Activated naive CD4-positive, alpha-beta T cell treated with anti-CD3 and anti-CD28 coated beads, Interleukin-2, amount 10 ng/mL, durations not matched to agents 7 days and 5 days (primary cell): ENCODE results near the gene WFDC6.

ENCODE experiments used
- CTCF ChIA-PET: fragments of 350-600 bp; sonication (Branson Sonifier 250); formaldehyde crosslinking; loops from one replicate; lab custom pipeline; 2021; ENCODE audit warnings: antibody characterized with exemption; lab: Charles Lee
- DNase-seq: peaks from one replicate; pipeline ENCODE4 v3.0.0-alpha.2; 2020
- H3K27ac Mint-ChIP-seq: one replicate; pipeline ENCODE4 v1.8.0; 2021; ENCODE audit warnings: mild to moderate bottlenecking, moderate library complexity, mixed read lengths
- H3K27me3 Mint-ChIP-seq: one replicate; pipeline ENCODE4 v1.8.0; 2021; ENCODE audit warnings: mild to moderate bottlenecking, mixed read lengths
- H3K36me3 Mint-ChIP-seq: one replicate; pipeline ENCODE4 v1.8.0; 2021; ENCODE audit warnings: mixed read lengths
- H3K4me1 Mint-ChIP-seq: one replicate; pipeline ENCODE4 v1.8.0; 2021; ENCODE audit warnings: mixed read lengths
- H3K4me3 Mint-ChIP-seq: one replicate; pipeline ENCODE4 v1.8.0; 2021; ENCODE audit warnings: mild to moderate bottlenecking, moderate library complexity, mixed read lengths
- H3K9me3 Mint-ChIP-seq: one replicate; pipeline ENCODE4 v1.8.0; 2021; ENCODE audit warnings: mixed read lengths

WFDC6 gene

GRCh38 chr20:45507011-45507820 lies 32.1 kb downstream of the WFDC6 start:
- DNase-seq, result no peak
- Mint-ChIP-seq H3K4me3 (no peak overlapping the region), H3K36me3 (no peaks in the 10 kb centered on the region), H3K27ac (no peak overlapping the region), H3K9me3 (no peaks in the 10 kb centered on the region), H3K4me1 (peaks cover 3% of the 10 kb centered on the region), H3K27me3 (peaks cover 27% of the 10 kb centered on the region)
- CTCF ChIA-PET, result no interaction called here

DNA sequence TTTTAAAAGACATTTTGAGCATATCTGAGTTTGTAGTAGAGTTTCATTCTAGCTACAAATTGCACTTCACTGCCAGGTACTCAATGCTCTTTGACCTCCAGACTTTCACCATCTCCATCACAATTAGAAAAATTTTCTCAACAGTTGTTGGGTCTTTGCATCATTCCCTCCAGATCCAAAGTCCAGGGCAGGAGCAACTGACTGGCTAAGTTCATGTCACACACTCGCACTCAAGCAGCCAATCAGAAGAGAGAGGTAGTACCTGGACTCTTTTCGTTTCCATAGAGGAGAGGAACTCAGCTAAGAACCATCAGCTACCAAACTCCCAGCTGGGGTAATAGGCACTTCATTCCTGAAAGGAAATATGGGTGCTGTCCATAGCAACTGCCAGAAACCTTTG lies 32.9 kb downstream of the WFDC6 start:
- Mint-ChIP-seq H3K4me3 (no peak overlapping the region), H3K36me3 (no peaks in the 10 kb centered on the region), H3K27me3 (peaks cover 29% of the 10 kb centered on the region), H3K27ac (no peak overlapping the region), H3K4me1 (peaks cover 3% of the 10 kb centered on the region), H3K9me3 (no peaks in the 10 kb centered on the region)
- CTCF ChIA-PET, result no interaction called here
- DNase-seq, result no peak

DNA sequence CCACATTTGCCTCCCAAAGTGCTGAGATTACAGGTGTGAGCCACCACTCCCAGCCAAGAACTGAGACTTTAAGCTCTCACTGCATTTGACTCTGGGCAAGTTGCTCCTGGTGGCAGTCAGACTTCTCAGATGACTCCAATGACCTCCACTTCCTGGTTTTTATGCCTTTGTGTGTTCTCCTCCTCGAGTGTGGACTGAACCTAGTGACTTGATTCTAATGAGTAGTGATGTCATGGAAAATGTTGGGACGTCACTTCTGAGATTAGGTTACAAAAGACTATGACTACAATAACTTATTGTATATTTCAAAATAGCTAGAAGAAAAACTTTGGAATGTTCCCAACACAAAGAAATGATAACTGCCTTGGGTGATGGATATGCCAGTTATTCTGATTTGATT lies 35.9 kb downstream of the WFDC6 start:
- Mint-ChIP-seq H3K4me1 (peaks cover 3% of the 10 kb centered on the region), H3K27me3 (peaks cover 38% of the 10 kb centered on the region), H3K27ac (no peak overlapping the region), H3K4me3 (no peak overlapping the region), H3K9me3 (no peaks in the 10 kb centered on the region), H3K36me3 (no peaks in the 10 kb centered on the region)
- CTCF ChIA-PET, result no interaction called here
- no peak for DNase-seq

GRCh38 chr20:45502561-45502960 lies 36.7 kb downstream of the WFDC6 start:
- Mint-ChIP-seq H3K27me3 (peaks cover 34% of the 10 kb centered on the region), H3K4me3 (no peak overlapping the region), H3K4me1 (peaks cover 3% of the 10 kb centered on the region), H3K36me3 (no peaks in the 10 kb centered on the region), H3K27ac (no peak overlapping the region), H3K9me3 (no peaks in the 10 kb centered on the region)
- no peak for DNase-seq
- CTCF ChIA-PET, result interaction anchor here (0.9 kb wide), 1 partner anchor 269 kb away, joined by 4 read pairs; no protein-coding TSS in a partner anchor

DNA sequence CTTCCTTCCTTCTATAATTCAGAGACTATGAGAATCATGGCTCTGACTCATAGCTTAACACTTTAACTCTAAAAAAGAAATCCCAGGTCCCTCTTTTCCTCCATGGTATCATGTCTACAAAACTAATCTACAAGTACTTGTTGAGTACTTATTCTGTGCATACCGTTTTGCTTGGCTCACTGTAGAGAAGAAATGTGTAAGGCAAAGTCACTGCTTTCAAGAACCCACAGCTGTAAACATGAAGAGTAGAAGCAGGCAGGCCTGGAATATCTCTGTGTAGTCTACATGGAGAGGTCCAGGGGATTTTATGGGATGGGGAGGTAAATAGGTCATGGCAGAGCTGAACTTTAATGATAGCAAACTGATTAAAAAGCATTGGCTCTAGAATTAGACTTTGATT lies 37.7 kb downstream of the WFDC6 start:
- Mint-ChIP-seq H3K27me3 (peaks cover 34% of the 10 kb centered on the region), H3K27ac (no peak overlapping the region), H3K9me3 (no peaks in the 10 kb centered on the region), H3K36me3 (no peaks in the 10 kb centered on the region), H3K4me3 (no peak overlapping the region), H3K4me1 (no peaks in the 10 kb centered on the region)
- DNase-seq, result no peak
- CTCF ChIA-PET, result interaction anchor here (0.9 kb wide), 1 partner anchor 270 kb away, joined by 4 read pairs; no protein-coding TSS in a partner anchor

GRCh38 chr20:45500022-45500421 lies 39.3 kb downstream of the WFDC6 start:
- Mint-ChIP-seq H3K9me3 (no peaks in the 10 kb centered on the region), H3K36me3 (no peaks in the 10 kb centered on the region), H3K27ac (no peak overlapping the region), H3K4me1 (no peaks in the 10 kb centered on the region), H3K27me3 (peaks cover 27% of the 10 kb centered on the region), H3K4me3 (no peak overlapping the region)
- DNase-seq, result no peak
- CTCF ChIA-PET, result no interaction called here

- H3K27me3 Mint-ChIP-seq, result peaks cover 24% of the 10 kb centered on the region
Observed at GRCh38 chr20:45497971-45498494, 41.2 kb downstream of the WFDC6 start.

GRCh38 chr20:45496166-45496565 lies 43.1 kb downstream of the WFDC6 start:
- Mint-ChIP-seq H3K4me1 (no peaks in the 10 kb centered on the region), H3K9me3 (no peaks in the 10 kb centered on the region), H3K27ac (no peak overlapping the region), H3K27me3 (peaks cover 20% of the 10 kb centered on the region), H3K4me3 (no peak overlapping the region), H3K36me3 (no peaks in the 10 kb centered on the region)
- DNase-seq, result no peak
- CTCF ChIA-PET, result interaction anchor here (1.1 to 1.2 kb wide), 2 partner anchors 49 to 275 kb away, joined by 3 to 4 read pairs; no protein-coding TSS in a partner anchor

More at GRCh38 chr20:45497971-45498494, 41.2 kb downstream of the WFDC6 start:
- Mint-ChIP-seq H3K36me3 (no peaks in the 10 kb centered on the region), H3K9me3 (no peaks in the 10 kb centered on the region), H3K27ac (no peak overlapping the region), H3K4me3 (no peak overlapping the region), H3K4me1 (no peaks in the 10 kb centered on the region)
- CTCF ChIA-PET, result no interaction called here
- DNase-seq, result no peak

- no peak overlapping the region for H3K27ac Mint-ChIP-seq
- DNase-seq, result no peak
- H3K4me1 Mint-ChIP-seq, result no peaks in the 10 kb centered on the region
- no peak overlapping the region for H3K4me3 Mint-ChIP-seq
- H3K27me3 Mint-ChIP-seq, result peaks cover 22% of the 10 kb centered on the region
- no peaks in the 10 kb centered on the region for H3K36me3 Mint-ChIP-seq
- CTCF ChIA-PET, result interaction anchor here (1.2 kb wide), 1 partner anchor 50 kb away, joined by 3 read pairs; no protein-coding TSS in a partner anchor
- no peaks in the 10 kb centered on the region for H3K9me3 Mint-ChIP-seq
Observed at GRCh38 chr20:45495501-45495941, 43.8 kb downstream of the WFDC6 start.

DNA sequence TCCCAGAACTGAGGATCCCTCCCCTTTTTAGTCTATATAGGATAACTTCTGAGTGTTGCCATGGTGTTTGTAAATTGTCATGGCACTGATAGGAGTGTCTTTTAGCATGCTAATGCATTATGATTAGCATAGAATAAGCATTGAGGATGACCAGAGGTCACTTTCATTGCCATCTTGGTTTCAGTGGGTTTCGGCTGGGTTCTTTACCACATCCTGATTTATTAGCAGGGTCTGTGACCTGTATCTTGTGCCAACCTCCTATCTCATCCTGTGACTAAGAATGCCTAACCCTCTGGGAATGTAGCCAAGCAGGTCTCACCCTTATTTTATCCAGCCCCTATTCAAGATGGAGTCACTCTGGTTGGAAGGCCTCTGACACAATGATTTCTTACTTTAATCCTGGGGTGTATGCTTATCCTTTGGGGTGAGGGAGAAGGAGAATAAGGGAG lies 50.2 kb downstream of the WFDC6 start:
- DNase-seq, result no peak
- no peaks in the 10 kb centered on the region for H3K36me3 Mint-ChIP-seq
- no peak overlapping the region for H3K27ac Mint-ChIP-seq
- CTCF ChIA-PET, result no interaction called here
- no peaks in the 10 kb centered on the region for H3K9me3 Mint-ChIP-seq
- H3K4me3 Mint-ChIP-seq, result no peak overlapping the region
- H3K4me1 Mint-ChIP-seq, result no peaks in the 10 kb centered on the region
- peaks cover 44% of the 10 kb centered on the region for H3K27me3 Mint-ChIP-seq

- Mint-ChIP-seq H3K4me3 (no peak overlapping the region), H3K9me3 (no peaks in the 10 kb centered on the region), H3K27ac (no peak overlapping the region), H3K27me3 (peaks cover 42% of the 10 kb centered on the region), H3K4me1 (no peaks in the 10 kb centered on the region), H3K36me3 (no peaks in the 10 kb centered on the region)
- CTCF ChIA-PET, result no interaction called here
- DNase-seq, result no peak
Observed at GRCh38 chr20:45487231-45487635, 52.0 kb downstream of the WFDC6 start.

GRCh38 chr20:45485388-45485787 lies 53.9 kb downstream of the WFDC6 start:
- Mint-ChIP-seq H3K4me3 (no peak overlapping the region), H3K4me1 (no peaks in the 10 kb centered on the region), H3K27me3 (peaks cover 51% of the 10 kb centered on the region), H3K9me3 (no peaks in the 10 kb centered on the region), H3K27ac (no peak overlapping the region), H3K36me3 (no peaks in the 10 kb centered on the region)
- CTCF ChIA-PET, result interaction anchor here (0.8 to 1.2 kb wide), 4 partner anchors 30 to 347 kb away, joined by 3 to 4 read pairs (median 3); no protein-coding TSS in a partner anchor
- DNase-seq, result no peak

DNA sequence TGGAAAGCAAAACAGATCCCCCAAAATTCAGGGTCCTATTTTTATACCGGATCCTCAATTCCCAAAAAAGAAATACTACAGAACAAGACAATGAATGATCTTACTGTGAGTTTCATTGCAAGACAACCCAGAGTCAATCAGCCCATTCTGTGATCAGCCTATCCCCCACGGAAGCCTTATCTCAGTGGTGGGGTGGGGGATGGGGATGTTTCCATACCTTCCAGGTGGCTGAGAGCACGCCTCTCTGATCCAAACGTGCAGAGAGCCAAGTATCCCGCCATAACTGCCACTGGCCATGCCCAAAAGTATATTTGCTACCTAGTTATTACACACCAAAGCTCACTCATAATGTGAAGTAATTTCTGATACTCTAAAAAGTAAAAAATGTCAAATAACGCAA lies 54.6 kb downstream of the WFDC6 start:
- no peaks in the 10 kb centered on the region for H3K9me3 Mint-ChIP-seq
- no peaks in the 10 kb centered on the region for H3K36me3 Mint-ChIP-seq
- CTCF ChIA-PET, result interaction anchor here (0.8 to 1.2 kb wide), 2 partner anchors 29 to 166 kb away, joined by 3 to 4 read pairs; no protein-coding TSS in a partner anchor
- no peaks in the 10 kb centered on the region for H3K4me1 Mint-ChIP-seq
- no peak overlapping the region for H3K27ac Mint-ChIP-seq
- peaks cover 48% of the 10 kb centered on the region for H3K27me3 Mint-ChIP-seq
- no peak overlapping the region for H3K4me3 Mint-ChIP-seq
- no peak for DNase-seq
